Measurements from ENCODE around the gene OSBPL6. TPM values are rescaled to one million over a fixed set of nuclear protein-coding genes. Genes with fewer than 3 reads are reported as not detected.

OSBPL6 gene
- total and polyA plus RNA-seq, 10 of the 15 experiments (the other 5 are each of a cell fraction or from before 2014, with no cell fraction given), result 0.01 to 0.08 (median 0.03) TPM; not detected in 5

- TF ChIP-seq POU2F2 (IDR thresholded peaks at IDR 0.05; ENCODE audit: borderline replicate concordance, low read depth, low read length), result no peak
- TF ChIP-seq POLR2AphosphoS5 (IDR thresholded peaks at IDR 0.05; ENCODE audit: low read length), result no peak
- TF ChIP-seq PKNOX1 (IDR thresholded peaks at IDR 0.05), result no peak
- peak; percentile 76 for TF ChIP-seq ZBTB40 (IDR thresholded peaks at IDR 0.05; ENCODE audit: borderline replicate concordance)
- TF ChIP-seq BRCA1 (IDR thresholded peaks at IDR 0.05; ENCODE audit: low read depth, low read length), result no peak
- TF ChIP-seq RB1 (IDR thresholded peaks at IDR 0.05; ENCODE audit: borderline replicate concordance), result no peak
- DNase-seq (ENCODE audit: low read depth, low spot score), result no peak
- CTCF ChIA-PET, result interaction anchor here (1.3 kb wide), 1 partner anchor 8 kb away, joined by 3 read pairs; no protein-coding TSS in a partner anchor
- Histone ChIP-seq H3K79me2 (ENCODE audit: control insufficient read depth, insufficient read depth, low read length) (no peaks in the 10 kb centered on the region), H3K9me3 (replicated peaks; ENCODE audit: control insufficient read depth, insufficient read depth, low read length) (no peaks in the 10 kb centered on the region), H3K27ac (ENCODE audit: control insufficient read depth, insufficient read depth) (no peak overlapping the region), H3K4me1 (ENCODE audit: control insufficient read depth, insufficient read depth, low read length) (no peaks in the 10 kb centered on the region), H3K27me3 (replicated peaks in 1 of 2; ENCODE audit: control insufficient read depth in 2 of 2, insufficient read depth in 2 of 2, low read length in 1 of 2) (no peaks in the 10 kb centered on the region), H3K4me3 (no peak overlapping the region), H4K20me1 (ENCODE audit: control insufficient read depth, insufficient read depth) (no peaks in the 10 kb centered on the region), H2AFZ (ENCODE audit: control insufficient read depth, low read depth, low read length) (no peak overlapping the region), H3K4me2 (ENCODE audit: control insufficient read depth, insufficient read depth) (no peak overlapping the region), H3K9ac (ENCODE audit: control insufficient read depth, insufficient read depth, low read length) (no peak overlapping the region), H3K36me3 (ENCODE audit: control insufficient read depth in 2 of 2, insufficient read depth in 2 of 2, low read length in 1 of 2) (no peaks in the 10 kb centered on the region)
- ATAC-seq, result no peak
- POLR2A ChIA-PET, result no interaction called here
- intact Hi-C loops (cut with micrococcal nuclease; ENCODE audit: unreplicated experiment), result no loop called here
- no peak for FAIRE-seq
- RAD21 ChIA-PET (ENCODE audit: unreplicated experiment), result no interaction called here
- no TSS peak for BruUV-seq (replicated peaks)
- in situ Hi-C loops (cut with MboI), result no loop called here
- 31% methylated on average over 4 of the region's 4 CpGs for WGBS (ENCODE audit: insufficient coverage, insufficient replicate concordance, low lambda C conversion rate, missing lambda C conversion rate)
- SMC1A ChIA-PET (ENCODE audit: uncharacterized antibody, unreplicated experiment), result interaction anchor here (1.0 kb wide), 1 partner anchor 10 kb away, joined by 3 read pairs; no protein-coding TSS in a partner anchor
Observed at GRCh38 chr2:178295115-178295514, 100.8 kb downstream of the OSBPL6 start.
